ENCODE results near the gene AJUBA.

AJUBA gene

DNA sequence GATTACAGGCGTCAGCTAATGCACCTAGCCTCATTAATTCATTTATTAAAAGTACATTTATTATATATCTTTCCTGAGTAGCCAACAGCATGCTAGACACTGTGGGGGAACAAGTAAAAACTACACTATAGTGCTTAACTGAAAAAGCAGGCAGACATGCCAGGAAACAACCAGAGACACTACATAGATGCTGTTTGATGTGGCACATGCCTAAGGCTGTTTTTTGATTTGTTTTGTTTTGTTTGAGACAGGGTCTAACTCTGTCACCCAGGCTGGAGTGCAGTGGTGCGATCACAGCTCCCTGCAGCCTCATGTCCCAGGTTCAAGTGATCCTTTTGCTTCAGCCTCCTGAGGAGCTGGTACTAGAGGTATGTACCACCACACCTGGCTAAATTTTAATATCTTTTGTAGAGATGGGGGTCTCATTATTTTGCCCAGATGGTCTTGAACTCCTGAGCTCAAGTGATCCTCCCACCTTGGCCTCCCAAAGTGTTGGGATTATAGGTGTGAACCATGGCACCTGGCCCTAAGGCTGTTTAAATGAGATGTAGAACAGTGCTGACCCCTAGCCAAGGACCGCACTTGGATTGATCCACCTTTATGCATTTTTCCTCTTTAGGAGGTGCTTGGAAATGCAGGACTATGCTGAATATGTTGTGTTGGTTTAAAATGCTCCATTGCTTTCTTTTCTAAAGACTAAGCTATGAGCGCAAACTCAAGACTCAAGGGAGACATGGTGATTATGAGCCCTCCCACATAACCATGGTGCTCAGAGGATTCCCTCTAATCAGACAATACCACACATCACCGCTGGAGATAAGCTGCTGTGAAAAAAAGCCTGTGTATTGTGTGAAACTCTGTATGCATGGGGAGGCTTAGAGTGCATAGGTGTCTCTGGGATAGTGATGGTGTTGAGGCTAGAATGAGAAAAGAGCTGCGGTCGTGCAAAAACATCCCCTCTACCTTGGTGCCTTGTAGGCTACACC lies 38.1 kb upstream of the AJUBA start:
- H3K4me3 ChIP-seq (ENCODE audit: low read length, poor library complexity, severe bottlenecking): no peak overlapping the region
- H3K27me3 ChIP-seq (ENCODE audit: insufficient read depth, low read length, poor library complexity, severe bottlenecking): no peaks in the 10 kb centered on the region
- no peaks in the 10 kb centered on the region for H3K9me2 ChIP-seq (replicated peaks; ENCODE audit: low read depth, low read length)
- no peak for TF ChIP-seq EZH2phosphoT487 (IDR thresholded peaks at IDR 0.05; ENCODE audit: borderline replicate concordance)
- TF ChIP-seq, protein P1, sequence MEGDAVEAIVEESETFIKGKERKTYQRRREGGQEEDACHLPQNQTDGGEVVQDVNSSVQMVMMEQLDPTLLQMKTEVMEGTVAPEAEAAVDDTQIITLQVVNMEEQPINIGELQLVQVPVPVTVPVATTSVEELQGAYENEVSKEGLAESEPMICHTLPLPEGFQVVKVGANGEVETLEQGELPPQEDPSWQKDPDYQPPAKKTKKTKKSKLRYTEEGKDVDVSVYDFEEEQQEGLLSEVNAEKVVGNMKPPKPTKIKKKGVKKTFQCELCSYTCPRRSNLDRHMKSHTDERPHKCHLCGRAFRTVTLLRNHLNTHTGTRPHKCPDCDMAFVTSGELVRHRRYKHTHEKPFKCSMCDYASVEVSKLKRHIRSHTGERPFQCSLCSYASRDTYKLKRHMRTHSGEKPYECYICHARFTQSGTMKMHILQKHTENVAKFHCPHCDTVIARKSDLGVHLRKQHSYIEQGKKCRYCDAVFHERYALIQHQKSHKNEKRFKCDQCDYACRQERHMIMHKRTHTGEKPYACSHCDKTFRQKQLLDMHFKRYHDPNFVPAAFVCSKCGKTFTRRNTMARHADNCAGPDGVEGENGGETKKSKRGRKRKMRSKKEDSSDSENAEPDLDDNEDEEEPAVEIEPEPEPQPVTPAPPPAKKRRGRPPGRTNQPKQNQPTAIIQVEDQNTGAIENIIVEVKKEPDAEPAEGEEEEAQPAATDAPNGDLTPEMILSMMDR (conservative IDR thresholded peaks at IDR 0.05; ENCODE audit: low read length): no peak
- no peaks in the 10 kb centered on the region for H3F3A ChIP-seq (ENCODE audit: low read depth)
- no peak overlapping the region for H3K9ac ChIP-seq (ENCODE audit: low read depth, low read length, poor library complexity, severe bottlenecking)
- H3K36me3 ChIP-seq (ENCODE audit: insufficient read depth, low read length): no peaks in the 10 kb centered on the region
- H3K4me2 ChIP-seq (ENCODE audit: low read depth, low read length, poor library complexity, severe bottlenecking): no peak overlapping the region
- H3K79me2 ChIP-seq (ENCODE audit: insufficient read depth, low read length): no peaks in the 10 kb centered on the region
- H2AFZ ChIP-seq (ENCODE audit: low read length): no peak overlapping the region
- H4K20me1 ChIP-seq (ENCODE audit: insufficient read depth, low read length, poor library complexity, severe bottlenecking): no peaks in the 10 kb centered on the region
- H3K9me3 ChIP-seq (ENCODE audit: insufficient read depth, low read depth, low read length): no peaks in the 10 kb centered on the region
- H3K4me1 ChIP-seq (ENCODE audit: insufficient read depth, low read length, poor library complexity, severe bottlenecking): peaks cover 9% of the 10 kb centered on the region

DNA sequence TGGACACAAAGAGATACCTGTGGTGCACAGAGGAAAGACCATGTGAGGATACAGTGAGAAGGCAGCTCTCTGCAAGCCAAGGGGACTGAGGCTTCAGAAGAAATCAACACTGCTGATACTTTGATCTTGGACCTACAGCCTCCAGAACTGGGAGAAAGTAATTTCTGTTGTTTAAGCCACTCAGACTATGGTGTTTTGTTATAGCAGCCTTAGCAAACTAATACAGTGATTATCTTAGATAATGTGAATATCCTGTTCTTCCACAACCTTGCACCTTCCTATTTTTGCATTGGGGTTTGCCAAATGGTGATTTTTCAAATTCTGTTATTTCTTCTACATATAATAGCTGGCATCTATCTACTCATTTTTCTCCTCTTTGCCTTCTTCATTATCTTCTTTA lies 35.8 kb upstream of the AJUBA start:
- TF ChIP-seq, protein P1 (conservative IDR thresholded peaks at IDR 0.05; ENCODE audit: low read length): no peak
- TF ChIP-seq EZH2phosphoT487 (IDR thresholded peaks at IDR 0.05; ENCODE audit: borderline replicate concordance): no peak
- Histone ChIP-seq H3K4me1 (ENCODE audit: insufficient read depth, low read length, poor library complexity, severe bottlenecking) (no peaks in the 10 kb centered on the region), H3K9ac (ENCODE audit: low read depth, low read length, poor library complexity, severe bottlenecking) (no peak overlapping the region), H4K20me1 (ENCODE audit: insufficient read depth, low read length, poor library complexity, severe bottlenecking) (no peaks in the 10 kb centered on the region), H3K9me3 (ENCODE audit: insufficient read depth, low read depth, low read length) (no peaks in the 10 kb centered on the region), H2AFZ (ENCODE audit: low read length) (no peak overlapping the region), H3K4me2 (ENCODE audit: low read depth, low read length, poor library complexity, severe bottlenecking) (no peak overlapping the region), H3K79me2 (ENCODE audit: insufficient read depth, low read length) (no peaks in the 10 kb centered on the region), H3F3A (ENCODE audit: low read depth) (no peaks in the 10 kb centered on the region), H3K27me3 (ENCODE audit: insufficient read depth, low read length, poor library complexity, severe bottlenecking) (no peaks in the 10 kb centered on the region), H3K9me2 (replicated peaks; ENCODE audit: low read depth, low read length) (no peaks in the 10 kb centered on the region), H3K4me3 (ENCODE audit: low read length, poor library complexity, severe bottlenecking) (no peak overlapping the region), H3K36me3 (ENCODE audit: insufficient read depth, low read length) (no peaks in the 10 kb centered on the region)

DNA sequence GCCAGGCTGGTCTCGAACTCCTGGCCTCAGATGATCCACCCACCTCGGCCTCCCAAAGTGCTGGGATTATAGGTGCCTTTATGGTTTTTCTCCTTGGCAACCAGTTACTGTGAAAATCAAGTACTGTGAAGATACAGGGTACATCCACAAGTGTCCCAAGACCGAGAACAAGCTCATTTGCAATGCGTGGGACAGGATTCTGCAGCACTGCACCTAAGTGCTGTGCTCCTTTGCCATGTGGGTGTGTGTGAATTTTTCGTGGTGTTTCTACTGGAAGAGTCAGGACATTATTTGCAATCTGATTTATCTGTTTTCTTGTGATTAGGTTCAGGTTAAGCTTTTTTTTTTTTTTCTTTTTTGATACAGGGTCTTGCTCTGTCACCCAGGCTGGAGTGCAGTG lies 34.7 kb upstream of the AJUBA start:
- H3K4me2 ChIP-seq (ENCODE audit: low read depth, low read length, poor library complexity, severe bottlenecking): no peak overlapping the region
- no peaks in the 10 kb centered on the region for H3K27me3 ChIP-seq (ENCODE audit: insufficient read depth, low read length, poor library complexity, severe bottlenecking)
- H4K20me1 ChIP-seq (ENCODE audit: insufficient read depth, low read length, poor library complexity, severe bottlenecking): no peaks in the 10 kb centered on the region
- H3K4me3 ChIP-seq (ENCODE audit: low read length, poor library complexity, severe bottlenecking): no peak overlapping the region
- no peaks in the 10 kb centered on the region for H3K9me2 ChIP-seq (replicated peaks; ENCODE audit: low read depth, low read length)
- no peaks in the 10 kb centered on the region for H3K79me2 ChIP-seq (ENCODE audit: insufficient read depth, low read length)
- no peaks in the 10 kb centered on the region for H3F3A ChIP-seq (ENCODE audit: low read depth)
- H2AFZ ChIP-seq (ENCODE audit: low read length): no peak overlapping the region
- H3K9ac ChIP-seq (ENCODE audit: low read depth, low read length, poor library complexity, severe bottlenecking): no peak overlapping the region
- TF ChIP-seq, protein P1 (conservative IDR thresholded peaks at IDR 0.05; ENCODE audit: low read length): no peak
- no peak for TF ChIP-seq EZH2phosphoT487 (IDR thresholded peaks at IDR 0.05; ENCODE audit: borderline replicate concordance)
- H3K4me1 ChIP-seq (ENCODE audit: insufficient read depth, low read length, poor library complexity, severe bottlenecking): no peaks in the 10 kb centered on the region
- no peaks in the 10 kb centered on the region for H3K36me3 ChIP-seq (ENCODE audit: insufficient read depth, low read length)
- no peaks in the 10 kb centered on the region for H3K9me3 ChIP-seq (ENCODE audit: insufficient read depth, low read depth, low read length)
